Pons (tissue), 1 donor: Measurements from ENCODE around the gene MSRB3.
"Not testable (repeated sequence)": the region's sequence is repeated elsewhere in the genome, so short reads cannot be mapped to it uniquely, and the experiment has no call there.

Source experiments
- DNase-seq: peaks from one replicate; pipeline ENCODE4 v3.0.0-alpha.2; 2016; ENCODE audit warnings: low spot score

MSRB3 gene

DNA sequence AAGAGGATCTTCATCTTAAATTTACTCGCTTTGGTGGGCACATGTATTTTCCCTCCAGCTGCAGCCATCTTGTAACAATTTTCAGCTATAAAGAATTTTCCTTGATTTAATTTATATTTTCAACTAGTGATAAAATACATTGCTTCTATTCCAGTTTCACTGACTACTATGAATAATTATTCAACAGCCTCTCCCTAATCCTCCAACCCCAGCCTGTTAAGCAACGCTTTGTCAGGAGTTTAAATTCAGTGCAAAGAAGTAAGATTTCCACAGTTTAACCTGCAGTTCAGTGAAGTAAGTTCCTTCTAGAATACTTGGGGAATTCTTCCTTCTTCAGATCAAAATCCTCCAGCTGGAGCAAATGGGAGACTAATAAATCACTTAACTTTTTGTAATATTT, 180.2 kb downstream of the MSRB3 start:
- no peak for DNase-seq

- DNase-seq, result no peak
Observed at GRCh38 chr12:65459545-65459944, 181.1 kb downstream of the MSRB3 start.

- DNase-seq, result no peak
Observed at GRCh38 chr12:65460063-65460462, 181.6 kb downstream of the MSRB3 start.

DNA sequence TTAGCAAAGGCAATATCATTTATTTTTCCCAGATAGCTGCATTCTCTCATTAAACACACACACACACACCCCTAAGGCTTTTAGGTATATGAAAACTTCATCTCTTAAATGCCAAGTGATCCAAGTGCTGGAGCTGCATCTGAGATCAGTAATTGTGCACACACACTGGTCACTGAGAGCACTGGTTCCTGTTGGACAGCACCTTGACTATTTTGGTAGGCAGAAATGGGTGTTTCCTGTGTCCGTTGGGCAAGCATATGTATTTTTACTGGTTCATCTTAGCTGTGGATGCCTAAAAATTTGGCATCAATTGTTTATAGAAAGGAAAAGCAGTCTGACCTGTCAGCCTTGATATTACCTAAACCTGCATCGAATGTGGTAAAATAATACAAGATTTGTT, 182.5 kb downstream of the MSRB3 start:
- no peak for DNase-seq

DNA sequence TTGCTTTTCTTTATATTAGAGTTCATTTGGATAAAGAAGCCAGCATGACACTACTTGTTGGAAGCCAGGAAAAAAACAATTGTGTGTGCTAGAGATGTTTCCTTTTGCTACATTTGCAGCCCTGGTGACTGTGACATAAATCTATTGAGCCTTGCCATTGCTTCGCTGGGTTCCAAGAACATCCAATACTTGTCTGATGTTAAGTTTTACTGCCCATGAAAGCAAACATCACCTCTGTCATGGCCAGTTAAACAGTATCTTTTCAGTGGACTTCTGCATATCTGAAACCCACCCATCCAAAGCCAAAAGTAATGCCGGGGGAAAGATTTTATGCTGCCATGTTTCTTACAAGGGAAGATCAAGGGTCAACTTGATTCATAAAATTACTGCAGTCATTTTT, 184.0 kb downstream of the MSRB3 start:
- no peak for DNase-seq

- DNase-seq, result no peak
Observed at GRCh38 chr12:65463082-65463481, 184.6 kb downstream of the MSRB3 start.

- no peak for DNase-seq
Observed at GRCh38 chr12:65463611-65464010, 185.1 kb downstream of the MSRB3 start.

GRCh38 chr12:65464930-65465329, 186.4 kb downstream of the MSRB3 start:
- DNase-seq, result no peak

GRCh38 chr12:65465766-65466547, 187.5 kb downstream of the MSRB3 start:
- no peak for DNase-seq

- no peak for DNase-seq
Observed at GRCh38 chr12:65466911-65467310, 188.4 kb downstream of the MSRB3 start.

- no peak for DNase-seq
Observed at GRCh38 chr12:65470256-65470655, 191.8 kb downstream of the MSRB3 start.

DNA sequence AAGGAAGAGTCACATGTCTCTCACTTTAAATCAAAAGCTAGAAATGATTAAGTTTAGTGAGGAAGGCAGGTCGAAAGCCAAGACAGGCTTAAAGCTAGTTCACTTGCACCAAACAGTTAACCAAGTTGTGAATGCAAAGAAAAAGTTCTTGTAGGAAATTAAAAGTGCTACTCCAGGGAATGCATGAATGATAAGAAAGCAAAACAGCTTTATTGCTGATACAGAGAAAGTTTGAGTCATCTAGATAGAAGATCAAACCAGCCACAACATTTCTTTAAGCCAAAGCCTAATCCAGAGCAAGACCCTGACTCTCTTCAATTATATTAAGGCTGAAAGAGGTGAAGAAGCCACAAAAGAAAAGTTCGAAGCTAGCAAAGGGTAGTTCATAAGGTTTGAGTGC, 193.6 kb downstream of the MSRB3 start:
- DNase-seq, result no peak

- DNase-seq, result no peak
Observed at GRCh38 chr12:65474831-65475230, 196.3 kb downstream of the MSRB3 start.

- no peak for DNase-seq
Observed at GRCh38 chr12:65477721-65478120, 199.2 kb downstream of the MSRB3 start.

GRCh38 chr12:65483891-65484516, 205.5 kb downstream of the MSRB3 start:
- not testable (repeated sequence) for DNase-seq

- DNase-seq, result no peak
Observed at GRCh38 chr12:65488197-65488596, 209.7 kb downstream of the MSRB3 start.

DNA sequence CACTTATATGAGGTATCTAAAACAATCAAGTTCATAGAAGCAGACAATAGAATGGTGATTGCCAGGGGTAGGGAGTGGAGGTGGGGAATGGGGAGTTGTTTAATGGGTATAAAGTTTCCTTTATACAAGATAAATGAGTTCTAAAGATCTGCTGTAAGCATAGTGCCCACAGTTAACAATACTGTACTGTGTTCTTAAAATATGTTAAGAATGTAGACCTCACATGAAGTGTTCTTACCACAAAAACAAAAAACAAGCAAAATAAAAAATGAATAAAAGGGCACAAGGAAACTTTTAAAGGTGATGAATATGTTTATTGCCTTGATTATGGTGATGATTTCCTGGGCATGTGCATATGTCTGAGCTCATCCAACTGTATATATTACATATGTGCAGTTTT, 211.8 kb downstream of the MSRB3 start:
- DNase-seq, result no peak

GRCh38 chr12:65492998-65493912, 214.8 kb downstream of the MSRB3 start:
- no peak for DNase-seq

- no peak for DNase-seq
Observed at GRCh38 chr12:65493913-65494245, 215.4 kb downstream of the MSRB3 start.

DNA sequence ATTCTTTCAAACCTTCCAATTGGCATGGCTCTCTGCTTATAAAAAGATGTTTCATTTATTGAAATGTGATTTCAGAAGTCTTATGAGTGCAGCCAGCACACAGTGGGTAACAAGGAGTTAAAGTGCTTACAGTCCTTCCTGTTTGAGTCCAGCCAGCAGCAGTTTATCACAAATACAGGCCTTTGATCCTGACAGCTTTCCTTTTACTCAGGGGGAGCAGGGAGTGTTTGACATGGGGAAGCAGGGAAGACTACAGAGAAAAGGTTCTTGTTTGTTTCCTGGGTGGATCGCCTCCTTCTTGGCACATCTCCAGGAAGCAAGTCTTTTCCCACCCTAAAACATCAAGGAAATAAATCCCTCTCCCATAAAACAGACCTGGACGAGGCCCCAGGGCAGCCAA, 216.1 kb downstream of the MSRB3 start:
- no peak for DNase-seq

DNA sequence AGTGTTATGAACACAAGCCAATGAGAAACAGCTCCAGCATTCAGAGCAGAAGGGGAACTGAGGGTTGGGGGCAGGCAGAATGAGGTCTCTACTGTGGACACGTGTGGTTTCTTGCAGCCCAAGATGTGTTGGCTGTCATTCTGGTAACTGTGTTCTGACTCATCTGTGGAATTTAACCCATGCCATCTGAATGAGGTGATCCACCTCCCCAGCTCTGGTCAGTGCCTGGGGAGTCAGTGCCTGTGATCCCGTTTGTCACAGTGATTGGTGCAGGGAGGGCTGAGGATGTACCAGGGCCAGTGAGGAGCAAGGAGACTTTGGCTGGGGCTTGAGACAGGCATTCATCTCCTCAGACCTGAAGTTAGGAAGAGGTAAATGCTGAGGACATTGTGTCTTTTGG, 216.8 kb downstream of the MSRB3 start:
- no peak for DNase-seq

DNA sequence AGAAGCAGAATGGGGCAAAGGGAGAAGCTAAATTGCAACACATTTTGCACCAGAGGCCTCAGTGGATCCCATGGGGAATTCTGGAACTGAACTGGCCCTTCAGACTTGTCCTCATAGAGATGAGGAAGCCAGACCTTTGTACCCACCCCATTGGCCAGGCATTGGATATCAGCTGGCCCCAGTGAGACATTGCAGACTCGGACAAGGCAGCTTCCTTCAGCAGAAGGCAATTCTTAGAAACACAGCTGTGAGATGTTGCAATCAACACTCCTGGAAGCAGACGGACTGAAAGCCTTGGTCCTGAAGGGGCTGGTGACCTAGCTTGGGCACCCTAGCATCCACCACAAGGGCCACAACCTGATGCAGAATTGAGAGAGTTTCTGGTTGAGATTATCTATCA, 218.1 kb downstream of the MSRB3 start:
- DNase-seq, result no peak

- no peak for DNase-seq
Observed at GRCh38 chr12:65497660-65498059, 219.2 kb downstream of the MSRB3 start.
